ENCODE results near the gene LVRN. TPM values are rescaled to one million over a fixed set of nuclear protein-coding genes. Genes with fewer than 3 reads are reported as not detected.
A peak's percentile ranks its signal among the peaks of the same experiment; 100 is the strongest.

Gene LVRN
- total and polyA plus RNA-seq, 2 of the 13 experiments (the other 11 are each of a cell fraction or from before 2014, with no cell fraction given), result 0.09 to 0.20 TPM

DNA sequence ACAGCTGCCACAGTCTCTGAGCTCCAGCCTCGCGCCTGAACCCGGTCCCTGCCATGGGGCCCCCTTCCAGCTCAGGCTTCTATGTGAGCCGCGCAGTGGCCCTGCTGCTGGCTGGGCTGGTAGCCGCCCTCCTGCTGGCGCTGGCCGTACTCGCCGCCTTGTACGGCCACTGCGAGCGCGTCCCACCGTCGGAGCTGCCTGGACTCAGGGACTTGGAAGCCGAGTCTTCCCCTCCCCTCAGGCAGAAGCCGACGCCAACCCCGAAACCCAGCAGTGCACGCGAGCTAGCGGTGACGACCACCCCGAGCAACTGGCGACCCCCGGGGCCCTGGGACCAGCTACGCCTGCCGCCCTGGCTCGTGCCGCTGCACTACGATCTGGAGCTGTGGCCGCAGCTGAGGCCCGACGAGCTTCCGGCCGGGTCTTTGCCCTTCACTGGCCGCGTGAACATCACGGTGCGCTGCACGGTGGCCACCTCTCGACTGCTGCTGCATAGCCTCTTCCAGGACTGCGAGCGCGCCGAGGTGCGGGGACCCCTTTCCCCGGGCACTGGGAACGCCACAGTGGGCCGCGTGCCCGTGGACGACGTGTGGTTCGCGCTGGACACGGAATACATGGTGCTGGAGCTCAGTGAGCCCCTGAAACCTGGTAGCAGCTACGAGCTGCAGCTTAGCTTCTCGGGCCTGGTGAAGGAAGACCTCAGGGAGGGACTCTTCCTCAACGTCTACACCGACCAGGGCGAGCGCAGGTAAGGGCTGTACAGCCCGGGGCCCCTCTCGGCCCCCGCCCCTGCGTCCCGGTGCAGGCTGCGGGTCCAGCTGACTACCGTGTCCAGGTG is 509 bp downstream of the LVRN start (continued):
- TF ChIP-seq MAX (IDR thresholded peaks at IDR 0.05) (peak; percentile 72), ZNF576 (CRISPR knock-in tag; IDR thresholded peaks at IDR 0.05) (no peak), ZC3H13 (CRISPR knock-in tag; IDR thresholded peaks at IDR 0.05) (0 out of 2 replicates have a peak, but pooled peaks have one; percentile 30), NR2F2 (IDR thresholded peaks at IDR 0.05; ENCODE audit: borderline replicate concordance, low read depth) (no peak), NONO (IDR thresholded peaks at IDR 0.05) (no peak), NONO (CRISPR knock-in tag; conservative IDR thresholded peaks at IDR 0.05) (no peak), ZNF331 (CRISPR knock-in tag; IDR thresholded peaks at IDR 0.05) (no peak), ZNF563 (CRISPR knock-in tag; IDR thresholded peaks at IDR 0.05) (peak; percentile 61; the same call in 1 of the 2 replicates), HNRNPK (IDR thresholded peaks at IDR 0.05; ENCODE audit: low read depth, low read length, poor library complexity, severe bottlenecking) (no peak), CERS6 (CRISPR knock-in tag; IDR thresholded peaks at IDR 0.05) (no peak), ATF6 (CRISPR knock-in tag; conservative IDR thresholded peaks at IDR 0.05) (no peak), FOXO1 (CRISPR knock-in tag; IDR thresholded peaks at IDR 0.05) (no peak), ETV6 (CRISPR knock-in tag; conservative IDR thresholded peaks at IDR 0.05) (no peak), ELF1 (CRISPR knock-in tag; IDR thresholded peaks at IDR 0.05) (no peak), ZNF607 (CRISPR knock-in tag; IDR thresholded peaks at IDR 0.05; ENCODE audit: borderline replicate concordance) (no peak)
- TF ChIP-seq, protein P1, sequence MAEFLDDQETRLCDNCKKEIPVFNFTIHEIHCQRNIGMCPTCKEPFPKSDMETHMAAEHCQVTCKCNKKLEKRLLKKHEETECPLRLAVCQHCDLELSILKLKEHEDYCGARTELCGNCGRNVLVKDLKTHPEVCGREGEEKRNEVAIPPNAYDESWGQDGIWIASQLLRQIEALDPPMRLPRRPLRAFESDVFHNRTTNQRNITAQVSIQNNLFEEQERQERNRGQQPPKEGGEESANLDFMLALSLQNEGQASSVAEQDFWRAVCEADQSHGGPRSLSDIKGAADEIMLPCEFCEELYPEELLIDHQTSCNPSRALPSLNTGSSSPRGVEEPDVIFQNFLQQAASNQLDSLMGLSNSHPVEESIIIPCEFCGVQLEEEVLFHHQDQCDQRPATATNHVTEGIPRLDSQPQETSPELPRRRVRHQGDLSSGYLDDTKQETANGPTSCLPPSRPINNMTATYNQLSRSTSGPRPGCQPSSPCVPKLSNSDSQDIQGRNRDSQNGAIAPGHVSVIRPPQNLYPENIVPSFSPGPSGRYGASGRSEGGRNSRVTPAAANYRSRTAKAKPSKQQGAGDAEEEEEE (CRISPR knock-in tag; IDR thresholded peaks at IDR 0.05; ENCODE audit: borderline replicate concordance), result no peak
- TF ChIP-seq, protein P2, sequence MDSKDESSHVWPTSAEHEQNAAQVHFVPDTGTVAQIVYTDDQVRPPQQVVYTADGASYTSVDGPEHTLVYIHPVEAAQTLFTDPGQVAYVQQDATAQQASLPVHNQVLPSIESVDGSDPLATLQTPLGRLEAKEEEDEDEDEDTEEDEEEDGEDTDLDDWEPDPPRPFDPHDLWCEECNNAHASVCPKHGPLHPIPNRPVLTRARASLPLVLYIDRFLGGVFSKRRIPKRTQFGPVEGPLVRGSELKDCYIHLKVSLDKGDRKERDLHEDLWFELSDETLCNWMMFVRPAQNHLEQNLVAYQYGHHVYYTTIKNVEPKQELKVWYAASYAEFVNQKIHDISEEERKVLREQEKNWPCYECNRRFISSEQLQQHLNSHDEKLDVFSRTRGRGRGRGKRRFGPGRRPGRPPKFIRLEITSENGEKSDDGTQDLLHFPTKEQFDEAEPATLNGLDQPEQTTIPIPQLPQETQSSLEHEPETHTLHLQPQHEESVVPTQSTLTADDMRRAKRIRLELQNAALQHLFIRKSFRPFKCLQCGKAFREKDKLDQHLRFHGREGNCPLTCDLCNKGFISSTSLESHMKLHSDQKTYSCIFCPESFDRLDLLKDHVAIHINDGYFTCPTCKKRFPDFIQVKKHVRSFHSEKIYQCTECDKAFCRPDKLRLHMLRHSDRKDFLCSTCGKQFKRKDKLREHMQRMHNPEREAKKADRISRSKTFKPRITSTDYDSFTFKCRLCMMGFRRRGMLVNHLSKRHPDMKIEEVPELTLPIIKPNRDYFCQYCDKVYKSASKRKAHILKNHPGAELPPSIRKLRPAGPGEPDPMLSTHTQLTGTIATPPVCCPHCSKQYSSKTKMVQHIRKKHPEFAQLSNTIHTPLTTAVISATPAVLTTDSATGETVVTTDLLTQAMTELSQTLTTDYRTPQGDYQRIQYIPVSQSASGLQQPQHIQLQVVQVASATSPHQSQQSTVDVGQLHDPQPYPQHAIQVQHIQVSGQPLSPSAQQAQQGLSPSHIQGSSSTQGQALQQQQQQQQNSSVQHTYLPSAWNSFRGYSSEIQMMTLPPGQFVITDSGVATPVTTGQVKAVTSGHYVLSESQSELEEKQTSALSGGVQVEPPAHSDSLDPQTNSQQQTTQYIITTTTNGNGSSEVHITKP (CRISPR knock-in tag; IDR thresholded peaks at IDR 0.05; ENCODE audit: low read depth), result no peak
- TF ChIP-seq, protein P3, sequence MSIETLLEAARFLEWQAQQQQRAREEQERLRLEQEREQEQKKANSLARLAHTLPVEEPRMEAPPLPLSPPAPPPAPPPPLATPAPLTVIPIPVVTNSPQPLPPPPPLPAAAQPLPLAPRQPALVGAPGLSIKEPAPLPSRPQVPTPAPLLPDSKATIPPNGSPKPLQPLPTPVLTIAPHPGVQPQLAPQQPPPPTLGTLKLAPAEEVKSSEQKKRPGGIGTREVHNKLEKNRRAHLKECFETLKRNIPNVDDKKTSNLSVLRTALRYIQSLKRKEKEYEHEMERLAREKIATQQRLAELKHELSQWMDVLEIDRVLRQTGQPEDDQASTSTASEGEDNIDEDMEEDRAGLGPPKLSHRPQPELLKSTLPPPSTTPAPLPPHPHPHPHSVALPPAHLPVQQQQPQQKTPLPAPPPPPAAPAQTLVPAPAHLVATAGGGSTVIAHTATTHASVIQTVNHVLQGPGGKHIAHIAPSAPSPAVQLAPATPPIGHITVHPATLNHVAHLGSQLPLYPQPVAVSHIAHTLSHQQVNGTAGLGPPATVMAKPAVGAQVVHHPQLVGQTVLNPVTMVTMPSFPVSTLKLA (IDR thresholded peaks at IDR 0.05), result no peak
